IMR-90 (cell line): ENCODE measurements around the gene CACNA2D3. TPM values are rescaled to one million over a fixed set of nuclear protein-coding genes. Genes with fewer than 3 reads are reported as not detected.

Experiments used
- ATAC-seq: fragments of 200-7000 bp; cut with Tn5 transposase; 2 replicates; pipeline ENCODE4 v1.9.1; 2020; ENCODE audit warnings: low read depth, mild to moderate bottlenecking, moderate library complexity
- BruUV-seq: library from RNA; stranded (reverse); fragments of 400-500 nt; replicated peaks from 2 replicates; lab custom pipeline; 2021; lab: Mats Ljungman, UMichigan
- CTCF ChIA-PET: fragments of 300-600 bp; formaldehyde crosslinking; extraction: SDS; loops from one replicate; lab custom pipeline; 2021; ENCODE audit warnings: antibody characterized with exemption; lab: Yijun Ruan, JAX
- POLR2A ChIA-PET: fragments of 300-600 bp; sonication (Branson Sonifier 250); formaldehyde crosslinking; loops from one replicate; lab custom pipeline; 2022; ENCODE audit warnings: antibody characterized with exemption; ENCODE audit not compliant: unreplicated experiment; lab: Charles Lee
- DNase-seq: peaks from one replicate; pipeline ENCODE4 v3.0.0; 2013
- H2AFZ ChIP-seq: replicated peaks from 2 replicates; pipeline ENCODE3; 2013; ENCODE audit warnings: low read length, mild to moderate bottlenecking; ENCODE audit not compliant: poor library complexity
- H2AK5ac ChIP-seq: 2 replicates; pipeline ENCODE4 v1.6.1; 2013; ENCODE audit warnings: low read depth, low read length, inconsistent platforms
- H2AK9ac ChIP-seq: replicated peaks from 2 replicates; pipeline ENCODE3; 2013; ENCODE audit warnings: mild to moderate bottlenecking, low read depth, low read length, moderate library complexity; ENCODE audit not compliant: poor library complexity
- H2BK120ac ChIP-seq: 2 replicates; pipeline ENCODE4 v1.6.1; 2013; ENCODE audit warnings: low read depth, low read length, inconsistent platforms
- H2BK15ac ChIP-seq: 3 replicates; pipeline ENCODE4 v1.6.1; 2013; ENCODE audit warnings: low read depth, low read length, inconsistent platforms
- H2BK20ac ChIP-seq: 2 replicates; pipeline ENCODE4 v1.6.1; 2013; ENCODE audit warnings: low read depth, mild to moderate bottlenecking, inconsistent platforms, low read length, moderate library complexity
- H2BK5ac ChIP-seq: 2 replicates; pipeline ENCODE4 v1.6.1; 2013; ENCODE audit warnings: mild to moderate bottlenecking, low read depth, low read length, inconsistent platforms; ENCODE audit not compliant: poor library complexity, severe bottlenecking
- H3K14ac ChIP-seq: replicated peaks from 2 replicates; pipeline ENCODE4 v1.6.1; 2013; ENCODE audit warnings: low read depth, low read length, inconsistent platforms
- H3K18ac ChIP-seq: 2 replicates; pipeline ENCODE4 v1.6.1; 2013; ENCODE audit warnings: low read depth, low read length, control low read depth
- H3K23ac ChIP-seq: 2 replicates; pipeline ENCODE4 v1.6.1; 2013; ENCODE audit warnings: low read depth, low read length, inconsistent platforms
- H3K27ac ChIP-seq: 2 replicates; pipeline ENCODE4 v1.5.1; 2013; ENCODE audit warnings: mild to moderate bottlenecking, control low read depth, low read length; ENCODE audit not compliant: insufficient read depth
- H3K27me3 ChIP-seq: 2 replicates; pipeline ENCODE4 v1.6.1; 2013; ENCODE audit warnings: low read length; ENCODE audit not compliant: control insufficient read depth, insufficient read depth
- H3K36me3 ChIP-seq: 2 replicates; pipeline ENCODE4 v1.6.1; 2013; ENCODE audit warnings: low read length, mixed read lengths; ENCODE audit not compliant: control insufficient read depth, insufficient read depth
- H3K4ac ChIP-seq: 2 replicates; pipeline ENCODE4 v1.6.1; 2013; ENCODE audit warnings: low read depth, low read length, inconsistent platforms
- H3K4me1 ChIP-seq: 2 replicates; pipeline ENCODE4 v1.6.1; 2013; ENCODE audit warnings: low read length, mixed read lengths; ENCODE audit not compliant: control insufficient read depth, insufficient read depth
- H3K4me2 ChIP-seq: 2 replicates; pipeline ENCODE4 v1.6.1; 2013; ENCODE audit warnings: low read depth, mild to moderate bottlenecking, control low read depth, low read length, moderate library complexity
- H3K4me3 ChIP-seq: 2 replicates; pipeline ENCODE4 v1.5.1; 2013; ENCODE audit warnings: low read depth, mild to moderate bottlenecking, control low read depth, low read length, moderate library complexity; ENCODE audit not compliant: insufficient read depth
- H3K56ac ChIP-seq: 2 replicates; pipeline ENCODE4 v1.6.1; 2013; ENCODE audit warnings: low read length, inconsistent platforms; ENCODE audit not compliant: insufficient read depth; ENCODE audit errors: extremely low read depth
- H3K79me1 ChIP-seq, 2 experiments: 2 replicates each; pipeline ENCODE4 v1.6.1; 2013; ENCODE audit warnings: low read length in 2 of 2, inconsistent platforms in 1 of 2, low read depth in 1 of 2
- H3K9ac ChIP-seq: 2 replicates; pipeline ENCODE4 v1.6.1; 2013; ENCODE audit warnings: low read depth, low read length, control low read depth
- H3K9me1 ChIP-seq: 2 replicates; pipeline ENCODE4 v1.6.1; 2013; ENCODE audit warnings: low read length, inconsistent platforms; ENCODE audit not compliant: insufficient read depth
- H3K9me3 ChIP-seq: 2 replicates; pipeline ENCODE4 v1.6.1; 2013; ENCODE audit warnings: low read length; ENCODE audit not compliant: control insufficient read depth, insufficient read depth
- H4K20me1 ChIP-seq: 2 replicates; pipeline ENCODE4 v1.6.1; 2013; ENCODE audit warnings: low read length, inconsistent platforms; ENCODE audit not compliant: insufficient read depth
- H4K5ac ChIP-seq: 2 replicates; pipeline ENCODE4 v1.6.1; 2013; ENCODE audit warnings: mild to moderate bottlenecking, low read depth, low read length, control low read depth
- H4K8ac ChIP-seq, 2 experiments: 2 replicates each; pipeline ENCODE4 v1.6.1; 2013; ENCODE audit warnings: low read depth in 2 of 2, low read length in 2 of 2, control low read depth in 1 of 2, inconsistent platforms in 1 of 2
- H4K91ac ChIP-seq: 2 replicates; pipeline ENCODE4 v1.6.1; 2013; ENCODE audit warnings: low read depth, low read length, inconsistent platforms; ENCODE audit not compliant: insufficient read depth
- BHLHE40 ChIP-seq: fragments of 150-350 bp; IDR thresholded peaks from 2 replicates; pipeline ENCODE4 v1.6.1; 2016; ENCODE audit warnings: mild to moderate bottlenecking, low read depth, low read length
- CEBPB ChIP-seq: IDR thresholded peaks from 2 replicates; pipeline ENCODE4 v1.6.1; 2012; ENCODE audit warnings: low read depth, low read length, improper control_type of control experiment
- FOS ChIP-seq: fragments of 150-350 bp; IDR thresholded peaks from 2 replicates; pipeline ENCODE4 v1.6.1; 2016; ENCODE audit warnings: low read depth, low read length
- MAZ ChIP-seq: IDR thresholded peaks from 2 replicates; pipeline ENCODE4 v1.6.1; 2012; ENCODE audit warnings: low read depth, mild to moderate bottlenecking, low read length, improper control_type of control experiment, moderate library complexity, borderline replicate concordance
- MXI1 ChIP-seq: IDR thresholded peaks from 2 replicates; pipeline ENCODE4 v1.6.1; 2012; ENCODE audit warnings: low read depth, mild to moderate bottlenecking, low read length, moderate library complexity, borderline replicate concordance
- NFE2L2 ChIP-seq: fragments of 150-350 bp; IDR thresholded peaks from 2 replicates; pipeline ENCODE4 v1.6.1; 2016; ENCODE audit warnings: low read depth, mild to moderate bottlenecking, low read length
- POLR2A ChIP-seq: IDR thresholded peaks from 2 replicates; pipeline ENCODE4 v1.6.1; 2012; ENCODE audit warnings: mild to moderate bottlenecking, low read depth, low read length
- RAD21 ChIP-seq: IDR thresholded peaks from 2 replicates; pipeline ENCODE4 v1.6.1; 2012; ENCODE audit warnings: low read length, improper control_type of control experiment
- RCOR1 ChIP-seq: IDR thresholded peaks from 2 replicates; pipeline ENCODE4 v1.6.1; 2012; ENCODE audit warnings: mild to moderate bottlenecking, low read length, improper control_type of control experiment; ENCODE audit not compliant: insufficient replicate concordance
- SMC3 ChIP-seq: fragments of 150-350 bp; IDR thresholded peaks from 2 replicates; pipeline ENCODE4 v1.6.1; 2016; ENCODE audit warnings: low read depth, mild to moderate bottlenecking, antibody characterized with exemption, low read length, moderate library complexity
- WGBS, 2 experiments: methylation state at CpG; one replicate each; pipeline versions ENCODE4 v1.1.5 to v1.1.7; 2013; ENCODE audit warnings: missing lambda C conversion rate in 2 of 2; ENCODE audit not compliant: insufficient read length in 1 of 2; ENCODE audit errors: extremely low coverage in 2 of 2; 5-methylcytosine and 5-hydroxymethylcytosine counted together
- dilution Hi-C: fragments of 300-500 bp; cut with HindIII; formaldehyde crosslinking; loops from one replicate; pipeline ENCODE4 v1.14.3; 2018; ENCODE audit warnings: low sequenced_read_pairs; ENCODE audit not compliant: unreplicated experiment
- in situ Hi-C: fragments of 300-500 bp; cut with MboI; formaldehyde crosslinking; loops from 3 replicates; pipeline ENCODE4 v1.14.3; 2019; ENCODE audit warnings: low sequenced_read_pairs, inconsistent platforms, mixed read lengths
- intact Hi-C: fragments of 100-400 bp; cut with micrococcal nuclease; formaldehyde crosslinking; loops from 2 replicates; pipeline ENCODE4 v1.10.0; 2022
- polyA plus RNA-seq, 3 experiments: library from polyadenylated mRNA; depleted of rRNA; stranded (reverse); fragments of >200 nt; gene quantifications; 2 replicates each; pipeline ENCODE4 v1.2.3, GENCODE V29; 2012; ENCODE audit warnings: low replicate concordance in 1 of 3
- total RNA-seq: library from RNA; depleted of rRNA; stranded (reverse); fragments of >200 nt; gene quantifications from 2 replicates; pipeline ENCODE4 v1.2.3, GENCODE V29; 2012
- TF ChIP-seq, protein P1 (sequence below): fragments of 150-350 bp; IDR thresholded peaks from 2 replicates; pipeline ENCODE4 v1.6.1; 2016; ENCODE audit warnings: low read depth, mild to moderate bottlenecking, low read length, moderate library complexity, borderline replicate concordance
- TF ChIP-seq, protein P2 (sequence below): fragments of 150-350 bp; IDR thresholded peaks from 2 replicates; pipeline ENCODE4 v1.6.1; 2017; ENCODE audit warnings: mild to moderate bottlenecking, antibody characterized with exemption, low read length, low read depth

CACNA2D3 gene
- total and polyA plus RNA-seq, 2 of the 4 experiments (the other 2 are of a cell fraction): 0.36 to 0.41 TPM

DNA sequence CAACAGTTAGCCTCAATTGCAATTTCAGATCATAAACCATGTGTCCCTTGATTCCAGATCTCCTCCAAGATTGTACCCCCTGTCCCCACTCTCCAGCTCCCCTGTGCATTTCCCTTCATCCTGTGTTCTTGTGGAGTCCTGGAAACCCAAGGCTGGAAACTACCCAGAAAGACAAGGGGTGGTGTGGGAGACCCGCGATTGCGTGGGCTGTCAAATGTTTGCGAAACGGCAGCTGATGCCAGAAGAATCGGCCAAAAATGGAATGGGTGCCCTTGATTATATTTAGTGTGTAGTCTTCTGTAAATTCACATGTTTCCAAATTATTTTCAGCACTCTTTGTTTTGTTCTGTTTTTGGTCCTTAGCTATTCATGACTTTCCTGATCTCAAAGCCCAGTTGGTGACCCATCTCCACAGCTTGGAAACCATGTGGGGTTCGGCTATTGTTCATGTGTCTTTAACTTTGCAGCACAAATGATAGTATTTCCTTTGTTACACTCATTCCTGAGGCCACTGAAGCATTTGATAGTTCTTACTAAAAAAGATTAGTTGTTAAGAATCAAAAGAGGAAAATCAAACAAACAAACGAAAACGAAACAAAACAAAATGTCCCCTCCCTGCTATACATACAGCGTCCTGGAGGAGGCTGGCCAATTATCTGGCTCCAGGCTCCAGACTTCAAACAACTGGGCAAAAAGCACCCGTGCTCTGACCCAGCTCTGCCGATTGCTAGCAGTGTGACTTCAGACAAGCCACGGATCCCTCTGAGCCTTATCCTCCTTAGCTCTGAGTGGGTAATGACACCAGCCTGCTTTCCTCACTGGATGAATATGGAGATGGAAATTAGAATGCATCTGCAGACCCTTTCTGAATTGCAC lies 120.9 kb downstream of the CACNA2D3 start:
- H3K4ac ChIP-seq: no peak overlapping the region
- H4K91ac ChIP-seq: no peak overlapping the region
- H3K9me1 ChIP-seq: no peaks in the 10 kb centered on the region
- no peak for DNase-seq
- no peak overlapping the region for H3K23ac ChIP-seq
- H2BK20ac ChIP-seq: no peak overlapping the region
- intact Hi-C loops: no loop called here
- H4K8ac ChIP-seq: no peak overlapping the region
- H3K56ac ChIP-seq: no peak overlapping the region
- no peak overlapping the region for H2BK120ac ChIP-seq
- H3K36me3 ChIP-seq: no peaks in the 10 kb centered on the region
- H3K4me1 ChIP-seq: no peaks in the 10 kb centered on the region
- no peak overlapping the region for H4K5ac ChIP-seq
- H3K4me3 ChIP-seq: no peak overlapping the region
- H4K20me1 ChIP-seq: no peaks in the 10 kb centered on the region
- H3K27me3 ChIP-seq: no peaks in the 10 kb centered on the region
- H3K79me1 ChIP-seq: no peaks in the 10 kb centered on the region
- ChIA-PET POLR2A (no interaction called here), CTCF (interaction anchor here (0.6 kb wide), 1 partner anchor 20 kb away, joined by 3 read pairs; no protein-coding TSS in a partner anchor)
- dilution Hi-C loops: no loop called here
- no peak overlapping the region for H2BK5ac ChIP-seq
- H2AK5ac ChIP-seq: no peak overlapping the region
- H2BK15ac ChIP-seq: no peak overlapping the region
- peaks cover 12% of the 10 kb centered on the region for H3K9me3 ChIP-seq
- no peak overlapping the region for H3K4me2 ChIP-seq
- H3K9ac ChIP-seq: no peak overlapping the region
- H3K18ac ChIP-seq: no peak overlapping the region
- ATAC-seq: no peak
- H2AK9ac ChIP-seq: no peak overlapping the region
- H3K27ac ChIP-seq: no peak overlapping the region
- 80% methylated on average over 1 of the region's 13 CpGs; no CpG with 5 or more reads in 1 of the 2 experiments for WGBS, 2 experiments
- TF ChIP-seq FOS (no peak), NFE2L2 (no peak), MXI1 (no peak), RCOR1 (no peak), POLR2A (no peak), BHLHE40 (no peak), MAZ (no peak), CEBPB (no peak), SMC3 (no peak), RAD21 (no peak)
- TF ChIP-seq, protein P1, sequence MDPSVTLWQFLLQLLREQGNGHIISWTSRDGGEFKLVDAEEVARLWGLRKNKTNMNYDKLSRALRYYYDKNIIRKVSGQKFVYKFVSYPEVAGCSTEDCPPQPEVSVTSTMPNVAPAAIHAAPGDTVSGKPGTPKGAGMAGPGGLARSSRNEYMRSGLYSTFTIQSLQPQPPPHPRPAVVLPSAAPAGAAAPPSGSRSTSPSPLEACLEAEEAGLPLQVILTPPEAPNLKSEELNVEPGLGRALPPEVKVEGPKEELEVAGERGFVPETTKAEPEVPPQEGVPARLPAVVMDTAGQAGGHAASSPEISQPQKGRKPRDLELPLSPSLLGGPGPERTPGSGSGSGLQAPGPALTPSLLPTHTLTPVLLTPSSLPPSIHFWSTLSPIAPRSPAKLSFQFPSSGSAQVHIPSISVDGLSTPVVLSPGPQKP: no peak
- TF ChIP-seq, protein P2, sequence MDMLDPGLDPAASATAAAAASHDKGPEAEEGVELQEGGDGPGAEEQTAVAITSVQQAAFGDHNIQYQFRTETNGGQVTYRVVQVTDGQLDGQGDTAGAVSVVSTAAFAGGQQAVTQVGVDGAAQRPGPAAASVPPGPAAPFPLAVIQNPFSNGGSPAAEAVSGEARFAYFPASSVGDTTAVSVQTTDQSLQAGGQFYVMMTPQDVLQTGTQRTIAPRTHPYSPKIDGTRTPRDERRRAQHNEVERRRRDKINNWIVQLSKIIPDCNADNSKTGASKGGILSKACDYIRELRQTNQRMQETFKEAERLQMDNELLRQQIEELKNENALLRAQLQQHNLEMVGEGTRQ: no peak
- H2AFZ ChIP-seq: no peak overlapping the region
- BruUV-seq: no TSS peak
- no peak overlapping the region for H3K14ac ChIP-seq
- in situ Hi-C loops: no loop called here
